OCI-LY3 (cell line): Measurements from ENCODE around the gene GPR42.

Experiments
- H2AFZ ChIP-seq: fragments of 200-600, 300-600 bp; shearing (Covaris generic); 2 replicates; pipeline ENCODE4 v1.6.0; 2014; ENCODE audit warnings: antibody characterized with exemption, low read depth, low read length
- H3K27ac ChIP-seq: fragments of 200-600, 300-600 bp; sonication (generic); 2 replicates; pipeline ENCODE4 v1.5.1; 2014; ENCODE audit warnings: mild to moderate bottlenecking, low read length, moderate library complexity, mixed read lengths
- H3K27me3 ChIP-seq: fragments of 200-600, 300-600 bp; sonication (generic); 2 replicates; pipeline ENCODE4 v1.6.1; 2014; ENCODE audit warnings: low read depth, low read length, mixed read lengths
- H3K36me3 ChIP-seq: fragments of 200-600, 300-600 bp; sonication (generic); replicated peaks from 2 replicates; pipeline ENCODE3; 2014; ENCODE audit warnings: low read depth, low read length, mixed read lengths
- H3K4me1 ChIP-seq: fragments of 300-600, 200-600 bp; sonication (generic); 2 replicates; pipeline ENCODE4 v1.6.1; 2014; ENCODE audit warnings: low read length, mixed read lengths
- H3K4me2 ChIP-seq: fragments of 200-600, 300-600 bp; sonication (generic); 2 replicates; pipeline ENCODE4 v1.6.1; 2014; ENCODE audit warnings: low read length, mixed read lengths
- H3K4me3 ChIP-seq: fragments of 300-600, 200-600 bp; sonication (generic); 2 replicates; pipeline ENCODE4 v1.5.1; 2014; ENCODE audit warnings: antibody characterized with exemption, mild to moderate bottlenecking, low read length, moderate library complexity
- H3K79me2 ChIP-seq: fragments of 300-600, 200-600 bp; shearing (Covaris generic); 2 replicates; pipeline ENCODE4 v1.6.1; 2014; ENCODE audit warnings: mild to moderate bottlenecking, low read length, mixed read lengths
- H3K9ac ChIP-seq: fragments of 300-600, 200-600 bp; shearing (Covaris generic); 2 replicates; pipeline ENCODE4 v1.6.0; 2014; ENCODE audit warnings: mild to moderate bottlenecking, low read length, moderate library complexity
- H3K9me3 ChIP-seq: fragments of 200-600, 300-600 bp; shearing (Covaris generic); 2 replicates; pipeline ENCODE4 v1.6.1; 2014; ENCODE audit warnings: low read length, mixed read lengths; ENCODE audit not compliant: insufficient read depth
- H4K20me1 ChIP-seq: fragments of 200-600, 300-600 bp; sonication (generic); 2 replicates; pipeline ENCODE4 v1.6.1; 2016; ENCODE audit warnings: low read length, mixed read lengths; ENCODE audit not compliant: insufficient read depth
- EZH2phosphoT487 ChIP-seq: fragments of 200-600 bp; shearing (Covaris generic); IDR thresholded peaks from 2 replicates; pipeline ENCODE4 v1.6.1; 2018; ENCODE audit warnings: antibody characterized with exemption, mixed run types, low read depth
- TF ChIP-seq, protein P1 (sequence below): fragments of 200-600, 300-600 bp; sonication (generic); IDR thresholded peaks from 2 replicates; pipeline ENCODE4 v1.5.1; 2014; ENCODE audit warnings: antibody characterized with exemption, low read length, low read depth

The GPR42 gene, protein sequence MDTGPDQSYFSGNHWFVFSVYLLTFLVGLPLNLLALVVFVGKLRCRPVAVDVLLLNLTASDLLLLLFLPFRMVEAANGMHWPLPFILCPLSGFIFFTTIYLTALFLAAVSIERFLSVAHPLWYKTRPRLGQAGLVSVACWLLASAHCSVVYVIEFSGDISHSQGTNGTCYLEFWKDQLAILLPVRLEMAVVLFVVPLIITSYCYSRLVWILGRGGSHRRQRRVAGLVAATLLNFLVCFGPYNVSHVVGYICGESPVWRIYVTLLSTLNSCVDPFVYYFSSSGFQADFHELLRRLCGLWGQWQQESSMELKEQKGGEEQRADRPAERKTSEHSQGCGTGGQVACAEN

DNA sequence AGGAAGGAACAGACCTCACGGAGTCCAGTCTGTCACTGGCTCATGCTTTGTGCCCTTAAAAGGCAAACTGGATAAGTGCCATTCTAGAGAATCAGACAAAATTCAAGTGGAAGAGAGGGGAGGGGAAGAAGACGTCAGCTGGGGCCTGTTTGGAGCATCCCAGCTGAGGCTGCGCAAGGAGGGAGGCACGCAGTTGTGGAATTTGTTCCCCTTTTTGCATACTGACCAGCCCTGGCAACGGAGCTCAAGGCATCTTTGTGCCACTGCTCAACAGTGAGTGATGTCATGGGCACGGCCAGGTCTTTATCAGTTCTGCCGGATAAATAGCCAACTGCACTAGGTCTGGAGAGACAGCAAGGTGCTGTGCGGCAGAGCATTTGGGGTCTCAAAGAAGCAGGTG, at the start of gene GPR42:
Gene GPR42, plus strand, starts transcription at position 347 of the 400 bp plus-strand sequence. CDS start 292 bp downstream, outside the sequence.
- no peak for TF ChIP-seq EZH2phosphoT487
- TF ChIP-seq, protein P1, sequence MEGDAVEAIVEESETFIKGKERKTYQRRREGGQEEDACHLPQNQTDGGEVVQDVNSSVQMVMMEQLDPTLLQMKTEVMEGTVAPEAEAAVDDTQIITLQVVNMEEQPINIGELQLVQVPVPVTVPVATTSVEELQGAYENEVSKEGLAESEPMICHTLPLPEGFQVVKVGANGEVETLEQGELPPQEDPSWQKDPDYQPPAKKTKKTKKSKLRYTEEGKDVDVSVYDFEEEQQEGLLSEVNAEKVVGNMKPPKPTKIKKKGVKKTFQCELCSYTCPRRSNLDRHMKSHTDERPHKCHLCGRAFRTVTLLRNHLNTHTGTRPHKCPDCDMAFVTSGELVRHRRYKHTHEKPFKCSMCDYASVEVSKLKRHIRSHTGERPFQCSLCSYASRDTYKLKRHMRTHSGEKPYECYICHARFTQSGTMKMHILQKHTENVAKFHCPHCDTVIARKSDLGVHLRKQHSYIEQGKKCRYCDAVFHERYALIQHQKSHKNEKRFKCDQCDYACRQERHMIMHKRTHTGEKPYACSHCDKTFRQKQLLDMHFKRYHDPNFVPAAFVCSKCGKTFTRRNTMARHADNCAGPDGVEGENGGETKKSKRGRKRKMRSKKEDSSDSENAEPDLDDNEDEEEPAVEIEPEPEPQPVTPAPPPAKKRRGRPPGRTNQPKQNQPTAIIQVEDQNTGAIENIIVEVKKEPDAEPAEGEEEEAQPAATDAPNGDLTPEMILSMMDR = no peak
- peaks cover 18% of the 10 kb centered on the region for H3K27me3 ChIP-seq
- H3K79me2 ChIP-seq = no peaks in the 10 kb centered on the region
- no peaks in the 10 kb centered on the region for H4K20me1 ChIP-seq
- H3K9ac ChIP-seq = no peak within 1 kb of the TSS
- no peak within 1 kb of the TSS for H3K4me2 ChIP-seq
- peaks cover 8% of the 10 kb centered on the region for H3K4me1 ChIP-seq
- H3K27ac ChIP-seq = no peak within 1 kb of the TSS
- no peak within 1 kb of the TSS for H2AFZ ChIP-seq
- no peaks in the 10 kb centered on the region for H3K9me3 ChIP-seq
- H3K36me3 ChIP-seq = no peaks in the 10 kb centered on the region
- H3K4me3 ChIP-seq = no peak within 1 kb of the TSS

DNA sequence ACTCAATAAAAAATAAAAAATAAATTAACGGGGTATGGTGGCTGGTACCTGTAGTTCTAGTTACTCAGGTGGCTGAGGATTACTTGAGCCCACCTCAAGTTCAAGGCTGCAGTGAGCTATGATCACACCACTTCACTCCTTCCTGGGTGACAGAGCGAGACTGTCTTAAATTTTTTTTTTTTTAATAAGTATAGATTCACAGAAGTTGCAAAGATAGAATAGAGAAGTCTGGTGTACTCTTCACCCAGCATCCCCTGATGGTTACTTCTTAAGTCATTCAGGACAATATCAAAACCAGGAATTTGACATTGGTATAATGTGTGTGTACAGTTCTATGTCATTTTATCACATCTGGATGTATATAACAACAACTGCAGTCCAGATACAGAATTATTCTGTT, 49.6 kb upstream of the GPR42 start:
- Histone ChIP-seq H3K27me3 (peaks cover 14% of the 10 kb centered on the region; the same call in 1 of the 2 replicates), H2AFZ (no peak overlapping the region), H3K79me2 (no peaks in the 10 kb centered on the region), H3K9ac (no peak overlapping the region), H4K20me1 (no peaks in the 10 kb centered on the region), H3K36me3 (no peaks in the 10 kb centered on the region), H3K4me2 (no peak overlapping the region), H3K4me1 (peaks cover 40% of the 10 kb centered on the region), H3K4me3 (no peak overlapping the region), H3K9me3 (peaks cover 6% of the 10 kb centered on the region; the same call in 1 of the 2 replicates), H3K27ac (no peak overlapping the region)
- no peak for TF ChIP-seq EZH2phosphoT487
- TF ChIP-seq, protein P1 = no peak

DNA sequence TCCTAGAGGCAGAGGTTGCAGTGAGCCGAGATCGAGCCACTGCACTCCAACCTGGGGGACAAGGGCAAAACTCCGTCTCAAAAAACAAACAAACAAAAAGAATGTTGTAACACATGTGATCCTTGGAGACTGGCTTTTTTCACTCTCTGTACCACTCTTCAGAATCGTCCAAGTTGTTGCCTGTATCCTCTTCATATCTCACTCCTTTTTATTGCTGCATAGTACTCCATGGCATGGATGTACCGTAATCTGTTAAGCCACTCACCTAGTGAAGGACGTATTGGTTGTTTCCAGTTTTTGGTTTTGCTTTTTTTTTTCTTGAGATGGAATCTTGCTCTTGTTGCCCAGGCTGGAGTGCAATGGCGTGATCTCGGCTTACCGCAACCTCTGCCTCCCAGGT, 48.9 kb upstream of the GPR42 start:
- Histone ChIP-seq H3K4me1 (peaks cover 40% of the 10 kb centered on the region), H3K4me2 (no peak overlapping the region), H3K36me3 (no peaks in the 10 kb centered on the region), H3K9me3 (peaks cover 6% of the 10 kb centered on the region; the same call in 1 of the 2 replicates), H3K79me2 (no peaks in the 10 kb centered on the region), H2AFZ (no peak overlapping the region), H3K27ac (no peak overlapping the region), H3K4me3 (no peak overlapping the region), H4K20me1 (no peaks in the 10 kb centered on the region), H3K9ac (no peak overlapping the region), H3K27me3 (peaks cover 14% of the 10 kb centered on the region; the same call in 1 of the 2 replicates)
- no peak for TF ChIP-seq EZH2phosphoT487
- TF ChIP-seq, protein P1 = no peak

DNA sequence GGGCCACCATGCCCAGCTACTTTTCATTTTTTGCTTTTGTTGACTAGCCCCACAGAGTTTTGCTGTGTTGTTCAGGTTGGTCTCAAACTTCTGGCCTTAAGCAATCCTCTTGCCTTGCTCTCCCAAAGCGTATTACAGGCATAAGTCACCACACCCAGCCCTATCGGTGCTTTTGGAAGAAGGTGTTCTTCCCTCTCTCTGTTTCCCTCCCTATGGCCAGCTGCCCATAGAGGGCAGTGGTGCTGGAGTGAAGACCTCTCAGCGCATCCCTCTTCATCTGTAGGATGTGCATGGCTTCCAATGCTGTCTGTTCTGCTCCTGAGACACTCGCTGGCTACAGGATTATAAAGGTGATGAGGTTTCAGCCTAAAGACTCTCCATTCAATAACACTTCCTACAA, 43.2 kb upstream of the GPR42 start:
- Histone ChIP-seq H3K36me3 (peaks cover 28% of the 10 kb centered on the region), H3K4me3 (no peak overlapping the region), H3K4me2 (no peak overlapping the region), H2AFZ (no peak overlapping the region), H3K27ac (no peak overlapping the region), H3K9me3 (0 out of 2 replicates have a peak, but pooled peaks cover 4% of the 10 kb centered on the region), H3K27me3 (0 out of 2 replicates have a peak, but pooled peaks cover 3% of the 10 kb centered on the region), H3K79me2 (peaks cover 37% of the 10 kb centered on the region), H3K9ac (no peak overlapping the region), H4K20me1 (peaks cover 7% of the 10 kb centered on the region; the same call in 1 of the 2 replicates), H3K4me1 (peaks cover 59% of the 10 kb centered on the region)
- TF ChIP-seq, protein P1 = peak; percentile 47
- no peak for TF ChIP-seq EZH2phosphoT487
